CD4-positive, alpha-beta T cell treated with Interleukin-21 for 1 hour (primary cell): ENCODE data around the gene ANKS1B.
A peak's percentile ranks its signal among the peaks of the same experiment; 100 is the strongest.

Experiments used
- DNase-seq: peaks from one replicate; pipeline ENCODE4 v3.0.0-alpha.2; 2020

ANKS1B gene

GRCh38 chr12:99151744-99152143 lies 833.0 kb downstream of the ANKS1B start:
- no peak for DNase-seq

DNA sequence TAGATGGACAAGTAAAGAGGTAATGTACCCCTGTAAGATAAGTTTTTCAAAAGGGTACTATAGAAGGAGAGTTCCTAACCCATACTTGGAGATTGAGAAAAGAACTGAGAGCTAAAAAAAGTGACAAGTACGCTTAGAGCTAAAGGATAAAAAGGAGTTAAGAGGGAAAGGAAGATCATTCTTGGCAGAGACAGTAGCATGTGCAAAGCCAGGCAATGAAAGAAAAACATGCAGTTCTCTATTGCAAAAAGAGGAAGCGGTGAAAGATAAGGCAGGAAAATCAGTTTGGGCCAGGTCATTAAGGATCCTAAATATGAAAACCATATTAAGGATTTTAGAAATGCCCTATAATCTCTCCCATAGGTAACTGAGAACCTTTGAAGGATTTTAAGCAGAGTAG lies 837.6 kb downstream of the ANKS1B start:
- DNase-seq, result no peak

- no peak for DNase-seq
These were observed 838.0 kb downstream of the ANKS1B start for GRCh38 chr12:99146730-99147129.

- DNase-seq, result no peak
These were observed 838.6 kb downstream of the ANKS1B start for GRCh38 chr12:99146185-99146584.

- no peak for DNase-seq
These were observed 842.1 kb downstream of the ANKS1B start for GRCh38 chr12:99142651-99143050.

DNA sequence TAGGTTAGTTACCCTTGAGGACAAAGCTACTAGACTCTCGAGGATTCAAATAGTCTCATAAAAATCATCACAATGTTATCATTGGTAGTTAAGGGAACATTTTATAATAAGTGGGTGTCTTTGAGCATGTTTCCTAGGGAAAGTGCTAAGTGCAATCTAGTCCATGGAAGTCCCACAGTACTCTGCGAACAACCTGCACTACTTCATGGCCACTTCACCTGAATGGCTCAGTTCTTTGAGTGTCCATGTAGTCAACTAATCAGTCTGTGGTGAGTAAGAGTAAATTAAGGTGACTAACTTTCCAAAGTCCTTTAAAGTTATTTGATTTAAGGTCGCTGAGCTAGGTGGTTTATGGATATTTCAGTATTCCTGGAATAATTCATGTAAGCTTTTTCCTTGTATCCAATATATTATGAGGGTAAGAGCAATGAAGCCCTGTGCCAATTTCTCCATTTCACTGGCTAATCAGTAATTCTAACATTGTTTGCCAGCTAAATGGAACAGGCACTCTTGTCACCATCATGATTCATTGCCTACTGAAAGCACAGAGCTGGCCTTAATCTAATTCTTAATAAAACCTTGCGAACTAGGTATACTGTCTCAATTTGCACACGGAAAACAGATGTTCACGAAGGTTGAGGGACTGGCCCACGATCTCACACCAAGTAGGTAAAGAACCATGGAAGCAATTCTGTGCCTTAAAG lies 844.6 kb downstream of the ANKS1B start:
- DNase-seq, result no peak

- DNase-seq, result no peak
These were observed 846.3 kb downstream of the ANKS1B start for GRCh38 chr12:99138393-99138792.

- no peak for DNase-seq
These were observed 847.4 kb downstream of the ANKS1B start for GRCh38 chr12:99137124-99137855.

GRCh38 chr12:99136516-99136915 lies 848.2 kb downstream of the ANKS1B start:
- no peak for DNase-seq

DNA sequence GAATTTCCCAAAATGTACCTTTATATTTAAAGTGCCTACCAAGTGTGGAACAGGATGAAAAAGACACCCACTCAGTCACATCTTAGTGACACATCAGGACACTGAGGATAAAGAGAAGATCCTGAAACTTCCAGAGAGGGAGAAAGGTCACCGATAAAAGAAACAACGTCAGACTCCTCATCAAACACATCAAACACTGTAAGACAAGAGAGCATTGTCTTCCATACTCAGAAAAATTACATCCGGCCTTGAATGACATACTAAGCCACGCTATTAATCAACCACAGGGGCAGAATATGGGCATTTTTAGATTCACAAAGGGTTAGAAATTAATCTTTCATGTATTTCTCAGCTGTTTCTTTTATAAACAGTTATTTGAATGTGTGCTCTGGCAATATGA lies 849.4 kb downstream of the ANKS1B start:
- DNase-seq, result no peak

DNA sequence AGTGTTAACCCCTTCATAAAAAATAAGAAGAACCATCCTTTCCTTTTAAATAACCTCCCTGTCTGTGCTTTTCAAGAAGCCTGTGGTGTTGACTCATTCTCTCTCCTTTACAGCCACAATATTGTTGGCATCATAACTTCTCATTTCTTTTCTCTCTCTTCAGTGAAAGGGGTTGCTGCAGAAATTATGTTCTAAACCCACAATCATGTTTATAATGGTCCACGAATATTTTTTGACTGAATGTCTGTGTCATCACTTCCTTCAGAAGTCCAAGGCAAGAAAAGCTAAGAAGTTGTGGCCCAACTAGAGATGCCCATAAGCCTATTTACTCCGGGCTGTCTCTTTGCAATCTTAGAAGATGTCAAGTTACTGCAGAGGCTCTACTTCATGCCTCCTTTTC lies 851.3 kb downstream of the ANKS1B start:
- DNase-seq, result no peak

- DNase-seq, result peak; percentile 1
These were observed 853.0 kb downstream of the ANKS1B start for GRCh38 chr12:99131751-99132199.

GRCh38 chr12:99130808-99131553 lies 853.8 kb downstream of the ANKS1B start:
- DNase-seq, result no peak

DNA sequence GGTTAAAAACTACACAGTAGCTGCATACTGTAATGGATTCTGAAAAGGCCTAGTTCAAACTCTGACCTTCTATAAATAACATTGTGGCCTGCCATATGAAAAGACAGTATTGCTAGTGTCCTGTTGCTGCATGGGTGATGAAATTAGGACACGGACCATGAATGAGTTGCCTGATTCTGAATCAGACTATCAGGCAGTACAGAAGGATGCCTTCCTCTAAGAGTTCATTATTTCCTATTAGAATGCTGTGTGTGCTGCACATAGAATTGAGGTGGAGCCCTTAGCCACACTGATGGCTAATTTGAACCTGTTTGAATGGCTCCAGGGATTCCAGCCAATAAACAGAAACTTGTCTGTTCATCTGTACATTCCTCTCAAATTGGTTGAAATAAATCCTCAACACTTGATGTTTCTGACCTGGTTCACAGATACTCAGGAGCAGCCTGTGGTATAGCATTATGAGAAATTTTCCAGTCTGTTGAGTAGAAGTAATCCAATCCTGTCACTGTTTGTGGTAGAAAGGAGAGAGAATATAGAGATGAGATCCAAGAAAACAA lies 856.4 kb downstream of the ANKS1B start:
- no peak for DNase-seq

- no peak for DNase-seq
These were observed 861.8 kb downstream of the ANKS1B start for GRCh38 chr12:99122959-99123358.

- no peak for DNase-seq
These were observed 862.2 kb downstream of the ANKS1B start for GRCh38 chr12:99122496-99122895.

DNA sequence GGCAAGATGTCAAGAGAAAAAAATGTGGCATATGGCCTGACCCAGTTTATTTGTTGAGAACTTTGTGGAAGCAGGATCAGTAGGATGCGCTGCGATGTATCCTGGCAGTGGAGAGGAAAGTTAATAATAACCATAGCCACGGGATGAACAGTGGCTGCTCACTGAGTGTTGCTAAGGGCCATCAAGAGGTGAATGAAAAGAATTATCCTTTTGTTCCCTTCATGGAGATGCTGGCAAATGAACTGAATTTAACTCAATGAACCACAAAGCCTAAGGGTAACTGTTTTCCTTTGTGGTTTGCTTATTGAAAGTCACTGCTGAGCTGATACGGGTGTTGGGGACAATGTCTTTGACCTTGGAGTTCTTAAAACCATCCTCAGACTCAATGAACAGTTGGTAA lies 863.2 kb downstream of the ANKS1B start:
- DNase-seq, result no peak

DNA sequence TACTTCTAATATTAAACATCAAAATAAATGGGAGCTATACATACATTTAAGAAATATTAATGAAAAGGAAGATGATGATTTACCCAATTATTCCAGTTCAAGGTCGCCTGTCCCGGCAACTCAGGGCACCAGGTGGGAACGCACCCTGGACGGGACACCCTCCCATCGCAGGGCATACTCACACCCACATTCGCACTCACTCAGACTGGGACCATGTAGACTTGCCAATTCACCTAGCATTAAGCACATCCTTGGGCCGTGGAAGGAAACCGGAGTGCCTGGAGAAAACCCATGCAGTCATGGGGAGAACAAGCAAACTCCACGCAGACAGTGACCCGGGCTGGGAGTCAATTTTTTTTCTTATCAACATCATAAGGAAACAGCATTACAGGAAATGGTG lies 864.8 kb downstream of the ANKS1B start:
- no peak for DNase-seq

GRCh38 chr12:99119449-99119848 lies 865.3 kb downstream of the ANKS1B start:
- DNase-seq, result no peak

- DNase-seq, result no peak
These were observed 873.1 kb downstream of the ANKS1B start for GRCh38 chr12:99111600-99111999.

DNA sequence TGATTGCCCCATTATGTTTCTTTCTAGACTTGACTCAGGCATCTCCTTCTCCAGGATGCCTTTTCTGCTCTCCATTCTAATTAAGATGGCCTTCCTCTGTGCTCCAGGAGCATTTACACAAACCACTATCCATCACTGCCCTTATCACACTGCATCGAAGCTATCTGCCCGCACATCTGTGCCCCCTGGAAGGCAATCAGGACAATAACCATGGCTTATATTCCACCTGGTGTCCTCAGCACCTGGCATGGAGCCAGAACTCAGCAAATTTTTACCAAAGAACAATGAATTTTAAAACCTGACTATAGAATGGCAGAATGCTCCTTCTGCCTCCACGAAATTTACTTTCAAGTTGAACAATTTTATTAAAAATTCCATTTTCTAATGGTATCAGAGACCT lies 873.9 kb downstream of the ANKS1B start:
- no peak for DNase-seq

GRCh38 chr12:99110212-99110611 lies 874.5 kb downstream of the ANKS1B start:
- no peak for DNase-seq

GRCh38 chr12:99108924-99109323 lies 875.8 kb downstream of the ANKS1B start:
- DNase-seq, result no peak

DNA sequence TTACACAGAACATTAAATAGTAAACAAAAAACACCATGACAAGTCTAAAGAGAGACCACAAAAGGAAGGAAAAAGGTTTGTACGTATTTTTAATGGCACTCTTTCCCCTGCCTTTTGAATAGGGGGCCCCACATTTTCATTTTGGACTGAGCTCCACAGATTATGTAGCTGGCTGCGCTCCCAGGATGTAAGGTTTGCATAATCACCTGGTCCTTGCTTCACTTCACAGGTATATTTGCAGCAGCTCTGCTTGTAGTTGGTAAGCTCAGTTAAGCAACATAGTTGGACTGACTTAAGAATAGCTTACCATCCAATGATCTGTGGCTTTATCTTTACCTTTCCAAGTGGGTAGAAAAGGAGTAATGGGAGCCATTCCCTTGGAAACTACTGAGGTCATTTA lies 885.0 kb downstream of the ANKS1B start:
- no peak for DNase-seq
